Measurements from ENCODE around the gene CACNA2D2. TPM values are rescaled to one million over a fixed set of nuclear protein-coding genes. Genes with fewer than 3 reads are reported as not detected.

Gene CACNA2D2
- total and polyA plus RNA-seq, 2 of the 4 experiments (the other 2 are of a cell fraction): 0.15 TPM; not detected in 1

GRCh38 chr3:50378757-50379156 lies 124.7 kb downstream of the CACNA2D2 start:
- Histone ChIP-seq H3K79me1 (ENCODE audit: low read depth in 1 of 2, low read length in 2 of 2) (no peaks in the 10 kb centered on the region), H3K9me3 (ENCODE audit: control insufficient read depth, insufficient read depth, low read length) (no peaks in the 10 kb centered on the region), H2BK15ac (ENCODE audit: low read depth, low read length) (no peak overlapping the region), H3K27me3 (ENCODE audit: control insufficient read depth, insufficient read depth, low read length) (peaks cover 28% of the 10 kb centered on the region; the same call in 1 of the 2 replicates), H3K9me1 (ENCODE audit: insufficient read depth, low read length) (no peaks in the 10 kb centered on the region), H2AK5ac (ENCODE audit: low read depth, low read length) (no peak overlapping the region), H2BK5ac (ENCODE audit: low read depth, low read length, poor library complexity, severe bottlenecking) (no peak overlapping the region), H3K36me3 (ENCODE audit: control insufficient read depth, insufficient read depth, low read length) (no peaks in the 10 kb centered on the region), H4K8ac (ENCODE audit: low read depth in 2 of 2, low read length in 2 of 2) (no peak overlapping the region), H3K56ac (ENCODE audit: extremely low read depth, insufficient read depth, low read length) (no peak overlapping the region), H3K4ac (ENCODE audit: low read depth, low read length) (no peak overlapping the region), H3K27ac (ENCODE audit: insufficient read depth, low read length) (no peak overlapping the region), H2AFZ (replicated peaks; ENCODE audit: low read length, poor library complexity) (no peak overlapping the region), H3K4me3 (ENCODE audit: insufficient read depth, low read depth, low read length) (no peak overlapping the region), H3K4me2 (ENCODE audit: low read depth, low read length) (no peak overlapping the region), H3K4me1 (ENCODE audit: control insufficient read depth, insufficient read depth, low read length) (no peaks in the 10 kb centered on the region), H2AK9ac (replicated peaks; ENCODE audit: low read depth, low read length, poor library complexity) (no peak overlapping the region), H4K5ac (ENCODE audit: low read depth, low read length) (no peak overlapping the region), H3K23ac (ENCODE audit: low read depth, low read length) (no peak overlapping the region), H3K18ac (ENCODE audit: low read depth, low read length) (no peak overlapping the region), H4K20me1 (ENCODE audit: insufficient read depth, low read length) (no peaks in the 10 kb centered on the region), H3K9ac (ENCODE audit: low read depth, low read length) (no peak overlapping the region), H3K14ac (replicated peaks; ENCODE audit: low read depth, low read length) (no peak overlapping the region), H2BK120ac (ENCODE audit: low read depth, low read length) (no peak overlapping the region), H2BK20ac (ENCODE audit: low read depth, low read length) (no peak overlapping the region), H4K91ac (ENCODE audit: insufficient read depth, low read depth, low read length) (no peak overlapping the region)
- CTCF ChIA-PET: no interaction called here
- POLR2A ChIA-PET (ENCODE audit: unreplicated experiment): no interaction called here
- no peak for TF ChIP-seq MXI1 (IDR thresholded peaks at IDR 0.05; ENCODE audit: borderline replicate concordance, low read depth, low read length)
- no TSS peak for BruUV-seq (replicated peaks)
- 72% methylated on average over 6 of the region's 17 CpGs; no CpG with 5 or more reads in 1 of the 2 experiments for whole genome bisulfite sequencing, 2 experiments (ENCODE audit: extremely low coverage in 2 of 2, insufficient read length in 1 of 2)
- DNase-seq (no peak), ATAC-seq (ENCODE audit: low read depth) (no peak)
- in situ Hi-C loops (cut with MboI; ENCODE audit: low sequenced_read_pairs) (no loop called here), dilution Hi-C loops (cut with HindIII; ENCODE audit: low sequenced_read_pairs, unreplicated experiment) (no loop called here), intact Hi-C loops (cut with micrococcal nuclease) (no loop called here)
